Brain pericyte (primary cell): ENCODE measurements around the gene TMEM42.

Experiments used
- DNase-seq: peaks from one replicate; pipeline ENCODE4 v3.0.0-alpha.2; 2012; ENCODE audit warnings: low read depth, low spot score

TMEM42 gene

DNA sequence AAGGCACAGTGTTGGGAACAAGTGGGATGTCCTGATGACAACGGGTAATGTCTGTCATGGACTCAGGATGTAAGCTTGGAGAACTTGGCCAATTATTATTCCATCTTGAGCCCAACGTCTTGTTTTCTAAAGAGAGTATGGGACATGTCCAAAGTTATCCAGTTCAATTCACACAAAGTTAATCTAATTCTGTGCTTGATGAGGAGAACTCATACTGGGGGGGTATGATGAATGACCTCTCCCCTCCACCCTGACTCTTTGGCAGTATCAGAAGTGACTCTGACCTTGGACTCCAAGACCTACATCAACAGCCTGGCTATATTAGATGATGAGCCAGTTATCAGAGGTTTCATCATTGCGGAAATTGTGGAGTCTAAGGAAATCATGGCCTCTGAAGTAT, 49.0 kb downstream of the TMEM42 start:
- no peak for DNase-seq

DNA sequence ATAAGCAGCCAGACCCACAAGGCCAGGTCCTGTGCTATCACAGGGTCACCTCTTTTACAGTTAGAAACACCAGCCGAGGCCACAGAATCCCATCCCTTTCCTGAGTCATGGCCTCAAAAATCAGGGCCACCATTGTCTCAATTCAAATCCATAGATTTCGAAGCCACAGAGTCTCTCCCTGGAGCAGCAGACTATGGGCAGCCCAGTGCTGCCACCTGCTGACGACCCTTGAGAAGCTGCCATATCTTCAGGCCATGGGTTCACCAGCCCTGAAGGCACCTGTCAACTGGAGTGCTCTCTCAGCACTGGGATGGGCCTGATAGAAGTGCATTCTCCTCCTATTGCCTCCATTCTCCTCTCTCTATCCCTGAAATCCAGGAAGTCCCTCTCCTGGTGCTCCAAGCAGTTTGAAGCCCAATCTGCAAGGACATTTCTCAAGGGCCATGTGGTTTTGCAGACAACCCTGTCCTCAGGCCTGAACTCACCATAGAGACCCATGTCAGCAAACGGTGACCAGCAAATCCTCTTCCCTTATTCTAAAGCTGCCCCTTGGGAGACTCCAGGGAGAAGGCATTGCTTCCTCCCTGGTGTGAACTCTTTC, 52.3 kb downstream of the TMEM42 start:
- DNase-seq = peak; percentile 22

DNA sequence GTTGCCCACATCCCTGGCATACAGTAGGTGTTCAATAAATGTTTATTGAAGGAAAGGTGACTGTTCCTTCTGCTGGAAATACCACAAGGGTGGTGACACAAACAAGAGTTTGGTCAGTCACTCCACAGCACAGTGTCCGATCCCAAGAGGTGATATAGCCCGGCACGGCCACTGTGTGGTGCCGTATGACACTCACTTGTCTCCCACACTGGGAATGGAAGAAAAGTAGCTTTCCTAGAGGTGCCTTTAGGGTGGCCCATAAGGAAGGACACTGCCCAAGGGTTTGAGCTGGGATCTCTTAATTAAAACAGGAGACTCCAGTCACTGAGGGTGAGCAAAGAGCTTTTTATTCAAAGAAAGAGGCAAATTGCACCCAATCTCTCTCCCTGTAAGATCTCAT, 53.2 kb downstream of the TMEM42 start:
- no peak for DNase-seq
